GM12878 (cell line): Measurements from ENCODE around the gene MGRN1. TPM values are rescaled to one million over a fixed set of nuclear protein-coding genes. Genes with fewer than 3 reads are reported as not detected.

ENCODE experiments used
- CREM ChIP-seq: IDR thresholded peaks from 2 replicates; pipeline ENCODE4 v1.6.1; 2014; ENCODE audit warnings: antibody characterized with exemption, low read depth
- FOXK2 ChIP-seq: fragments of 450-650 bp; IDR thresholded peaks from 2 replicates; pipeline ENCODE4 v1.6.1; 2017; ENCODE audit warnings: mild to moderate bottlenecking, moderate library complexity
- GATAD2B ChIP-seq: fragments of 450-650 bp; conservative IDR thresholded peaks from 2 replicates; pipeline ENCODE4 v1.6.1; 2017; ENCODE audit warnings: low read depth, mild to moderate bottlenecking, moderate library complexity
- HSF1 ChIP-seq: fragments of 150-350 bp; IDR thresholded peaks from 2 replicates; pipeline ENCODE4 v1.6.1; 2014; ENCODE audit warnings: mild to moderate bottlenecking, low read depth, low read length
- IKZF1 ChIP-seq: fragments of 450-650 bp; conservative IDR thresholded peaks from 2 replicates; pipeline ENCODE4 v1.6.1; 2017; ENCODE audit warnings: antibody characterized with exemption, mild to moderate bottlenecking
- JUNB ChIP-seq: IDR thresholded peaks from 2 replicates; pipeline ENCODE4 v1.6.1; 2016; ENCODE audit warnings: antibody characterized with exemption, mild to moderate bottlenecking
- MEF2A ChIP-seq: IDR thresholded peaks from 2 replicates; pipeline ENCODE4 v1.6.1; 2011; ENCODE audit warnings: low read depth, mild to moderate bottlenecking, low read length, moderate library complexity; ENCODE audit not compliant: insufficient read depth
- MTA2 ChIP-seq: fragments of 450-650 bp; IDR thresholded peaks from 2 replicates; pipeline ENCODE4 v1.6.1; 2016; ENCODE audit warnings: low read depth, mild to moderate bottlenecking, moderate library complexity
- NBN ChIP-seq: fragments of 450-650 bp; IDR thresholded peaks from 2 replicates; pipeline ENCODE4 v1.6.1; 2016
- NFIC ChIP-seq: IDR thresholded peaks from 2 replicates; pipeline ENCODE4 v1.6.1; 2012; ENCODE audit warnings: low read depth, mild to moderate bottlenecking, inconsistent platforms, low read length, moderate library complexity
- NFYA ChIP-seq: IDR thresholded peaks from 2 replicates; pipeline ENCODE4 v1.6.1; 2011; ENCODE audit warnings: low read depth, mild to moderate bottlenecking, low read length, improper control_type of control experiment, borderline replicate concordance
- NR2C2 ChIP-seq: IDR thresholded peaks from 2 replicates; pipeline ENCODE4 v1.6.1; 2011; ENCODE audit warnings: borderline replicate concordance, low read depth; ENCODE audit not compliant: control insufficient read depth, insufficient read length
- POLR2AphosphoS2 ChIP-seq: IDR thresholded peaks from 2 replicates; pipeline ENCODE4 v1.6.1; 2011; ENCODE audit warnings: low read depth, mild to moderate bottlenecking, low read length, improper control_type of control experiment, moderate library complexity
- POLR2AphosphoS5 ChIP-seq: IDR thresholded peaks from 2 replicates; pipeline ENCODE4 v1.6.1; 2011; ENCODE audit warnings: mild to moderate bottlenecking, low read length, inconsistent platforms
- RBBP5 ChIP-seq: fragments of 200-600 bp; sonication (generic); conservative IDR thresholded peaks from 2 replicates; pipeline ENCODE4 v1.6.1; 2016
- RELA ChIP-seq: fragments of 450-650 bp; IDR thresholded peaks from 2 replicates; pipeline ENCODE4 v1.8.0; 2014; ENCODE audit warnings: borderline replicate concordance; ENCODE audit not compliant: partially characterized antibody
- SMAD5 ChIP-seq: IDR thresholded peaks from 2 replicates; pipeline ENCODE4 v1.6.1; 2016; ENCODE audit warnings: antibody characterized with exemption, low read depth
- SRF ChIP-seq, 2 experiments: IDR thresholded peaks; 2 replicates each; pipeline ENCODE4 v1.6.1; 2011; ENCODE audit warnings: low read depth in 2 of 2, low read length in 2 of 2, mild to moderate bottlenecking in 1 of 2, moderate library complexity in 1 of 2
- STAT3 ChIP-seq: IDR thresholded peaks from 2 replicates; pipeline ENCODE4 v1.6.1; 2011; ENCODE audit warnings: low read depth, low read length, improper control_type of control experiment
- ZNF384 ChIP-seq: IDR thresholded peaks from 2 replicates; pipeline ENCODE4 v1.6.1; 2012; ENCODE audit warnings: low read depth, mild to moderate bottlenecking, low read length, improper control_type of control experiment, borderline replicate concordance
- ZNF687 ChIP-seq: fragments of 450-650 bp; IDR thresholded peaks from 2 replicates; pipeline ENCODE4 v1.6.1; 2017; ENCODE audit warnings: mild to moderate bottlenecking, moderate library complexity
- polyA plus RNA-seq, 11 experiments: library from polyadenylated mRNA; depleted of rRNA in 4 of 11; unstranded in 6 of 11; stranded (reverse) in 5 of 11; fragments of >200 nt; fragmentation: Nextera tagmentation in 4 of 11; fragmentation: Illumina TruSeq in 1 of 11; extraction: Ambion mirVana in 4 of 11; extraction: Trizol in 1 of 11; gene quantifications; 1 replicate in 1 of 11; 2 replicates in 10 of 11; pipeline versions ENCODE4 v1.2.1 to v1.2.3, GENCODE V29; 2011 to 2016; ENCODE audit warnings: inconsistent platforms in 2 of 11, missing spikeins in 2 of 11, low read depth in 1 of 11
- total RNA-seq, 4 experiments: library from RNA; depleted of rRNA in 3 of 4; stranded (reverse); fragments of >200 nt in 3 of 4; fragmentation: Illumina TruSeq in 1 of 4; extraction: Trizol in 1 of 4; gene quantifications; 2 replicates each; pipeline versions ENCODE4 v1.2.1 to v1.2.3, GENCODE V29; 2013 to 2021
- TF ChIP-seq, protein P1 (sequence below): IDR thresholded peaks from 2 replicates; pipeline ENCODE4 v1.6.1; 2011; ENCODE audit warnings: borderline replicate concordance, low read depth, mild to moderate bottlenecking, moderate library complexity, mixed read lengths, low read length; ENCODE audit not compliant: insufficient read depth; ENCODE audit errors: extremely low read length

The MGRN1 gene
- total and polyA plus RNA-seq, 10 of the 15 experiments (the other 5 are each of a cell fraction or from before 2014, with no cell fraction given): 0.35 to 86.7 (median 14.6) TPM

DNA sequence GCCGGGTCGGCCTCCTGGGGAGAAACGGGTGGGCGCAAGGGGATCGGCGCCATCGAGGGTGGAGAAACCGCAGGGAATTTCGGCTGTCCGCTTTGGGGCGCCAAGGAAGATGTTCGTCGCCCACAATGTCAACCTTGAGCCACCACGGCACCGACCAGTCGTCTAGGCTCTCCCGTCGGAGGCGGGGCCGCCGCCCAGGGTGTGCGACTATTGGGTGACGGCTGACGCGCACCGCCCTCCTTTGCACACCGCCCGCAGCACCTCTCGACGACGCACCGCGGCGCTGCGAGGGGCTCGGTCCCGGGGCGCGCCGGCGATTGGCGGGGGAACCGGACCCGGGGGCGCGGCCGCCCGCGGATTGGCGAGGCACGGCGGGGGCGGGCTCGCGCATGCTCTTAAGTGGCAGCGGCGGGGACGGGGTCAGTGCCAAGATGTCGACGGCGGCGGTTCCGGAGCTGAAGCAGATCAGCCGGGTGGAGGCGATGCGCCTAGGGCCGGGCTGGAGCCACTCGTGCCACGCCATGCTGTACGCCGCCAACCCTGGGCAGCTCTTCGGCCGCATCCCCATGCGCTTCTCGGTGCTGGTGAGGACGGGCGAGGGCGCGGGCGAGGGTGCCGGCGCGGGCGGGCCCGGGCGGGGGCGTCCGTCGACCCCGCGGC is 68.8 kb downstream of the MGRN1 start, which contains the start of gene NUDT16L1 (continued):
- TF ChIP-seq MEF2A (no peak), IKZF1 (peak; percentile 65; the same call in 1 of the 2 replicates), RELA (no peak), FOXK2 (no peak), SMAD5 (peak; percentile 55; the same call in 1 of the 2 replicates), SRF (IDR thresholded peaks at IDR 0.05; ENCODE audit: low read depth in 2 of 2, low read length in 2 of 2) (no peak; a peak in 1 of 4 replicates), STAT3 (no peak), JUNB (no peak), MTA2 (no peak), NFYA (no peak), NBN (no peak), CREM (peak; percentile 74), POLR2AphosphoS2 (peak; percentile 66; the same call in 1 of the 2 replicates), NR2C2 (no peak), RBBP5 (no peak), POLR2AphosphoS5 (peak; percentile 95), ZNF384 (no peak), NFIC (no peak), HSF1 (no peak), GATAD2B (no peak; the same call in 1 of the 2 replicates), ZNF687 (no peak)
- TF ChIP-seq, protein P1, sequence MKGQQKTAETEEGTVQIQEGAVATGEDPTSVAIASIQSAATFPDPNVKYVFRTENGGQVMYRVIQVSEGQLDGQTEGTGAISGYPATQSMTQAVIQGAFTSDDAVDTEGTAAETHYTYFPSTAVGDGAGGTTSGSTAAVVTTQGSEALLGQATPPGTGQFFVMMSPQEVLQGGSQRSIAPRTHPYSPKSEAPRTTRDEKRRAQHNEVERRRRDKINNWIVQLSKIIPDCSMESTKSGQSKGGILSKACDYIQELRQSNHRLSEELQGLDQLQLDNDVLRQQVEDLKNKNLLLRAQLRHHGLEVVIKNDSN: no peak
